Peyer's patch (tissue), 4 donors: ENCODE data around the gene BCAS3. TPM values are rescaled to one million over a fixed set of nuclear protein-coding genes. Genes with fewer than 3 reads are reported as not detected.

Experiments
- DNase-seq, 3 donors: peaks; one replicate each; pipeline ENCODE4 v3.0.0-alpha.2; 2017 to 2019
- H3K27ac ChIP-seq, 4 donors: fragments of 200-600 bp; sonication (generic); one replicate each; pipeline ENCODE4 v1.5.1; 2016 to 2019
- H3K27me3 ChIP-seq, 2 donors: fragments of 200-600 bp; sonication (generic); one replicate each; pipeline ENCODE4 v1.5.1; 2019
- H3K36me3 ChIP-seq, 3 donors: fragments of 200-600 bp; sonication (generic); one replicate each; pipeline ENCODE4 v1.5.1; 2016 to 2019
- H3K4me1 ChIP-seq, 4 donors: fragments of 200-600 bp; sonication (generic); one replicate each; pipeline ENCODE4 v1.5.1; 2016 to 2019
- H3K4me3 ChIP-seq, 4 donors: fragments of 200-600 bp; sonication (generic); 1 replicate in 3 of 4; 2 replicates in 1 of 4; pipeline ENCODE4 v1.5.1; 2016 to 2019; ENCODE audit warnings: mild to moderate bottlenecking in 1 of 4
- H3K9me3 ChIP-seq, 4 donors: fragments of 200-600 bp; sonication (generic); one replicate each; pipeline ENCODE4 v1.5.1; 2016 to 2019; ENCODE audit warnings: mild to moderate bottlenecking in 1 of 4
- POLR2A ChIP-seq, 2 donors: fragments of 450-650 bp; IDR thresholded peaks; one replicate each; pipeline ENCODE4 v1.5.1; 2017; ENCODE audit warnings: antibody characterized with exemption in 2 of 2, mild to moderate bottlenecking in 2 of 2, moderate library complexity in 2 of 2
- total RNA-seq, 4 donors: library from RNA; depleted of rRNA; stranded (reverse); fragments of >200 nt; gene quantifications; one replicate each; pipeline ENCODE4 v1.1.0, GENCODE V29; 2016
- TF ChIP-seq, protein P1 (sequence below), 6 experiments: fragments of 450-650 bp in 4 of 6; fragments of 200-600 bp in 2 of 6; sonication (generic) in 1 of 6; IDR thresholded peaks; one replicate each; pipeline ENCODE4 v1.5.1; 2017 to 2019; ENCODE audit warnings: antibody characterized with exemption in 6 of 6, mild to moderate bottlenecking in 3 of 6, moderate library complexity in 1 of 6

BCAS3 gene
- total RNA-seq, 4 donors from 2014 or later: 25.7 to 109 (median 57.1) TPM

GRCh38 chr17:61275395-61275794 is 597.7 kb downstream of the BCAS3 start:
- H3K9me3 ChIP-seq: no peaks in the 10 kb centered on the region
- no peak for TF ChIP-seq POLR2A (IDR thresholded peaks at IDR 0.05)
- TF ChIP-seq, protein P1, sequence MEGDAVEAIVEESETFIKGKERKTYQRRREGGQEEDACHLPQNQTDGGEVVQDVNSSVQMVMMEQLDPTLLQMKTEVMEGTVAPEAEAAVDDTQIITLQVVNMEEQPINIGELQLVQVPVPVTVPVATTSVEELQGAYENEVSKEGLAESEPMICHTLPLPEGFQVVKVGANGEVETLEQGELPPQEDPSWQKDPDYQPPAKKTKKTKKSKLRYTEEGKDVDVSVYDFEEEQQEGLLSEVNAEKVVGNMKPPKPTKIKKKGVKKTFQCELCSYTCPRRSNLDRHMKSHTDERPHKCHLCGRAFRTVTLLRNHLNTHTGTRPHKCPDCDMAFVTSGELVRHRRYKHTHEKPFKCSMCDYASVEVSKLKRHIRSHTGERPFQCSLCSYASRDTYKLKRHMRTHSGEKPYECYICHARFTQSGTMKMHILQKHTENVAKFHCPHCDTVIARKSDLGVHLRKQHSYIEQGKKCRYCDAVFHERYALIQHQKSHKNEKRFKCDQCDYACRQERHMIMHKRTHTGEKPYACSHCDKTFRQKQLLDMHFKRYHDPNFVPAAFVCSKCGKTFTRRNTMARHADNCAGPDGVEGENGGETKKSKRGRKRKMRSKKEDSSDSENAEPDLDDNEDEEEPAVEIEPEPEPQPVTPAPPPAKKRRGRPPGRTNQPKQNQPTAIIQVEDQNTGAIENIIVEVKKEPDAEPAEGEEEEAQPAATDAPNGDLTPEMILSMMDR (IDR thresholded peaks at IDR 0.05): no peak
- H3K27me3 ChIP-seq: no peaks in the 10 kb centered on the region
- no peak overlapping the region for H3K27ac ChIP-seq
- no peaks in the 10 kb centered on the region for H3K4me1 ChIP-seq
- H3K36me3 ChIP-seq: no peaks in the 10 kb centered on the region
- no peak overlapping the region for H3K4me3 ChIP-seq
- no peak for DNase-seq

DNA sequence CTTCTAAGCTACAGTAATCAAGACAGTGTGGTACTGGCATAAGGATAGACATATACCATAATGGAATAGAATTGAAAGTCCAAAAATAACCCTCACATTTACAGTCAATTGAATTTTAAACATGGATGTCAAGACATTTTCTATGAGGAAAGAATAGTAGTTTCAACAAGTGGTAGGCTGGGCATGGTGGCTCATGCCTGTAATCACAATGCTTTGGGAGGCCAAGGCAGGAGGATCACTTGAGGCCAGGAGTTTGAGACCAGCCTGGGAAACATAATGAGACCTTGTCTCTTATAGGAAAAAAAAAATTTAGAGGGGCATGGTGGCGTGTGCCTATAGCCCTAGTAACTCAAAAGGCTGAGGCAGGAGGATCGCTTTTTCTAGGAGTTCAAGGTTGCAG is 599.2 kb downstream of the BCAS3 start:
- Histone ChIP-seq H3K4me1 (no peaks in the 10 kb centered on the region), H3K9me3 (no peaks in the 10 kb centered on the region), H3K27me3 (no peaks in the 10 kb centered on the region), H3K4me3 (no peak overlapping the region), H3K36me3 (no peaks in the 10 kb centered on the region), H3K27ac (no peak overlapping the region)
- DNase-seq: no peak
- TF ChIP-seq, protein P1 (IDR thresholded peaks at IDR 0.05): no peak
- no peak for TF ChIP-seq POLR2A (IDR thresholded peaks at IDR 0.05)

GRCh38 chr17:61279476-61280145 is 602.0 kb downstream of the BCAS3 start:
- no peak overlapping the region for H3K4me3 ChIP-seq
- DNase-seq: no peak
- no peaks in the 10 kb centered on the region for H3K36me3 ChIP-seq
- no peak overlapping the region for H3K27ac ChIP-seq
- TF ChIP-seq, protein P1 (IDR thresholded peaks at IDR 0.05): no peak
- no peak for TF ChIP-seq POLR2A (IDR thresholded peaks at IDR 0.05)
- H3K27me3 ChIP-seq: no peaks in the 10 kb centered on the region
- H3K4me1 ChIP-seq: no peaks in the 10 kb centered on the region
- H3K9me3 ChIP-seq: no peaks in the 10 kb centered on the region

DNA sequence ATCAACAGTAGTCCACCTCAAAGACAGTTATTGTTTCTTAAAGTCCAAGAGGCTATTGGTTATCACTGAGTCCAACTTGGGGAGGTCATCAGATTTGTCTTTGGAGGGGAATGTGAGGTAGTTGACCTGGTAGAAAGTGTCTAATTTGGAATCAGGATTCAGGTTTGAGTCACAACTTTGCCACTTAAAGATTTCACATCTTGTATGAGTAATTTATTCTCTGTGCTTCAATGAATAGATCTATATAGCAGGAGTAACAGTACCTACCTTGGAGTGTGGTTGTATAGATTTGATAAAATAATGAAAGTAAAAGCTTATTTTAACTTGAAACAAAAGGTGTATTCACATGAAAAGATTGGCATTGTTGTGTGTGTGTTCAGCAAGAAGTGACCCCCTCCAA is 602.7 kb downstream of the BCAS3 start:
- no peaks in the 10 kb centered on the region for H3K4me1 ChIP-seq
- no peak overlapping the region for H3K4me3 ChIP-seq
- no peaks in the 10 kb centered on the region for H3K27me3 ChIP-seq
- H3K27ac ChIP-seq: no peak overlapping the region
- no peak for TF ChIP-seq POLR2A (IDR thresholded peaks at IDR 0.05)
- TF ChIP-seq, protein P1 (IDR thresholded peaks at IDR 0.05): no peak
- H3K9me3 ChIP-seq: no peaks in the 10 kb centered on the region
- no peaks in the 10 kb centered on the region for H3K36me3 ChIP-seq
- no peak for DNase-seq

DNA sequence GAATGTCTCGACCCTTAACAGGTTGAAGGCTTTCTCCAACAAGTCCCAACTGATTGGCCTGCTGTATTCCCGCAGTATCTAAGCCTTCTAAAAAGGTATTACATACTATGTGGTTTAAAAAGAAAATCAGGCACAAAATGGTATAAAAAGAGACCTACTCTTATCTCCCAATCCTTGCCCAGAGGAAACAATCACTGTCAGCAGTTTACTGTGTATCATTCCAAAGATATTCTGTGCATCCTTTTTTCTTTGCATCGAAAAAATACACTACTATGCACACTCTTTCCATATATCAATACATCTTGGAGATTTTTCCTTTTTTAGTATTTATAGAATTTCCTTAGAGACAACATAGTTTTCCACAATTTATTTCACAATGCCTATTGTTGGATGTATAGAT is 603.2 kb downstream of the BCAS3 start:
- H3K4me3 ChIP-seq: no peak overlapping the region
- H3K4me1 ChIP-seq: no peaks in the 10 kb centered on the region
- H3K27ac ChIP-seq: no peak overlapping the region
- H3K27me3 ChIP-seq: no peaks in the 10 kb centered on the region
- H3K36me3 ChIP-seq: no peaks in the 10 kb centered on the region
- DNase-seq: no peak
- no peaks in the 10 kb centered on the region for H3K9me3 ChIP-seq
- TF ChIP-seq, protein P1 (IDR thresholded peaks at IDR 0.05): no peak
- TF ChIP-seq POLR2A (IDR thresholded peaks at IDR 0.05): no peak

- Histone ChIP-seq H3K4me1 (no peaks in the 10 kb centered on the region), H3K27me3 (no peaks in the 10 kb centered on the region), H3K27ac (no peak overlapping the region), H3K4me3 (no peak overlapping the region), H3K36me3 (no peaks in the 10 kb centered on the region), H3K9me3 (no peaks in the 10 kb centered on the region)
- TF ChIP-seq POLR2A (IDR thresholded peaks at IDR 0.05): no peak
- TF ChIP-seq, protein P1 (IDR thresholded peaks at IDR 0.05): no peak
- DNase-seq: no peak
Observed at GRCh38 chr17:61282377-61282776, 604.7 kb downstream of the BCAS3 start.
